Peyer's patch (tissue), 4 donors: ENCODE measurements around the gene TEX26. TPM values are rescaled to one million over a fixed set of nuclear protein-coding genes. Genes with fewer than 3 reads are reported as not detected.

Experiments
- DNase-seq, 3 donors: peaks; one replicate each; pipeline ENCODE4 v3.0.0-alpha.2; 2017 to 2019
- H3K27ac ChIP-seq, 4 donors: fragments of 200-600 bp; sonication (generic); one replicate each; pipeline ENCODE4 v1.5.1; 2016 to 2019
- H3K27me3 ChIP-seq, 2 donors: fragments of 200-600 bp; sonication (generic); one replicate each; pipeline ENCODE4 v1.5.1; 2019
- H3K36me3 ChIP-seq, 3 donors: fragments of 200-600 bp; sonication (generic); one replicate each; pipeline ENCODE4 v1.5.1; 2016 to 2019
- H3K4me1 ChIP-seq, 4 donors: fragments of 200-600 bp; sonication (generic); one replicate each; pipeline ENCODE4 v1.5.1; 2016 to 2019
- H3K4me3 ChIP-seq, 4 donors: fragments of 200-600 bp; sonication (generic); 1 replicate in 3 of 4; 2 replicates in 1 of 4; pipeline ENCODE4 v1.5.1; 2016 to 2019; ENCODE audit warnings: mild to moderate bottlenecking in 1 of 4
- H3K9me3 ChIP-seq, 4 donors: fragments of 200-600 bp; sonication (generic); one replicate each; pipeline ENCODE4 v1.5.1; 2016 to 2019; ENCODE audit warnings: mild to moderate bottlenecking in 1 of 4
- POLR2A ChIP-seq, 2 donors: fragments of 450-650 bp; IDR thresholded peaks; one replicate each; pipeline ENCODE4 v1.5.1; 2017; ENCODE audit warnings: antibody characterized with exemption in 2 of 2, mild to moderate bottlenecking in 2 of 2, moderate library complexity in 2 of 2
- total RNA-seq, 4 donors: library from RNA; depleted of rRNA; stranded (reverse); fragments of >200 nt; gene quantifications; one replicate each; pipeline ENCODE4 v1.1.0, GENCODE V29; 2016
- TF ChIP-seq, protein P1 (sequence below), 6 experiments: fragments of 450-650 bp in 4 of 6; fragments of 200-600 bp in 2 of 6; sonication (generic) in 1 of 6; IDR thresholded peaks; one replicate each; pipeline ENCODE4 v1.5.1; 2017 to 2019; ENCODE audit warnings: antibody characterized with exemption in 6 of 6, mild to moderate bottlenecking in 3 of 6, moderate library complexity in 1 of 6

Gene TEX26
- total RNA-seq, 4 donors from 2014 or later = not detected

DNA sequence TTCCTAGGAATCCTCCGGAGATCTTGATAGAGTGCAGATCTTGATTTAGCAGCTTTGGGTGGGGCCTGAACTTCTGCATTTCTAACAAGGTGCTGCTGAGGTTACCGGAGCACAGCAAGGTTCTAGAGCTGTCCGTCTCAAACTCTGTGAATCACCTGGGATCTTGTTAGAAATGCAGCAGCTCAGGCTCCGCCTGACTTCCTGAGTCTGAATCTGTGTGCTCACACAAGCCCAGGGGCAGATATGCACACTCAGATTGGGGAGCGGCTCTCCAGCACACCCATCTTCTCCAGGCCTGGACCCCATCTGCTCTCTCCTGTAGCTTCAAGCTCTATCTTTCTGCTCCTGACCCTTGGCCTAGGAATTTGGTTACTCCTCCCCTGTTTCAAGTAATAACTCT lies 3.5 kb upstream of the TEX26 start:
- Histone ChIP-seq H3K4me3 (no peak overlapping the region), H3K9me3 (no peaks in the 10 kb centered on the region), H3K36me3 (no peaks in the 10 kb centered on the region), H3K27ac (no peak overlapping the region), H3K27me3 (no peaks in the 10 kb centered on the region), H3K4me1 (no peaks in the 10 kb centered on the region)
- no peak for DNase-seq
- TF ChIP-seq, protein P1, sequence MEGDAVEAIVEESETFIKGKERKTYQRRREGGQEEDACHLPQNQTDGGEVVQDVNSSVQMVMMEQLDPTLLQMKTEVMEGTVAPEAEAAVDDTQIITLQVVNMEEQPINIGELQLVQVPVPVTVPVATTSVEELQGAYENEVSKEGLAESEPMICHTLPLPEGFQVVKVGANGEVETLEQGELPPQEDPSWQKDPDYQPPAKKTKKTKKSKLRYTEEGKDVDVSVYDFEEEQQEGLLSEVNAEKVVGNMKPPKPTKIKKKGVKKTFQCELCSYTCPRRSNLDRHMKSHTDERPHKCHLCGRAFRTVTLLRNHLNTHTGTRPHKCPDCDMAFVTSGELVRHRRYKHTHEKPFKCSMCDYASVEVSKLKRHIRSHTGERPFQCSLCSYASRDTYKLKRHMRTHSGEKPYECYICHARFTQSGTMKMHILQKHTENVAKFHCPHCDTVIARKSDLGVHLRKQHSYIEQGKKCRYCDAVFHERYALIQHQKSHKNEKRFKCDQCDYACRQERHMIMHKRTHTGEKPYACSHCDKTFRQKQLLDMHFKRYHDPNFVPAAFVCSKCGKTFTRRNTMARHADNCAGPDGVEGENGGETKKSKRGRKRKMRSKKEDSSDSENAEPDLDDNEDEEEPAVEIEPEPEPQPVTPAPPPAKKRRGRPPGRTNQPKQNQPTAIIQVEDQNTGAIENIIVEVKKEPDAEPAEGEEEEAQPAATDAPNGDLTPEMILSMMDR (IDR thresholded peaks at IDR 0.05) = no peak
- TF ChIP-seq POLR2A (IDR thresholded peaks at IDR 0.05) = no peak

DNA sequence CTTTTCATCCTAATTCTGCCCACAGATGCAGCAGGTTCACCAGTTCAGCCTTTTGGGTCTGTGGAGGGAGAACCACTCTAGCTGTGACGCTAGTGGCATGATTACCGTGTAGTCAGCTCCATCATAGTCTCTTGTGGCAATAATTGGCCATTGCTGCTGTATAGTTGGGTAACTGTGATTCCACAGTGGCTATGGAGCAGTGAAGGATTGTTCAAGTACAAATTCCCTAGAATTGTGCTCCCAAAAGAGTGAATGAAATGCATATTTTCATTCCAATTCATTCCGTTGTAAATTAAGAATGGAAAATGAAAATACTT lies 856 bp downstream of the TEX26 start:
- H3K4me3 ChIP-seq = no peak overlapping the region
- no peaks in the 10 kb centered on the region for H3K27me3 ChIP-seq
- no peaks in the 10 kb centered on the region for H3K4me1 ChIP-seq
- no peak for TF ChIP-seq POLR2A (IDR thresholded peaks at IDR 0.05)
- TF ChIP-seq, protein P1 (IDR thresholded peaks at IDR 0.05) = no peak
- no peak overlapping the region for H3K27ac ChIP-seq
- no peaks in the 10 kb centered on the region for H3K36me3 ChIP-seq
- no peaks in the 10 kb centered on the region for H3K9me3 ChIP-seq
- no peak for DNase-seq

DNA sequence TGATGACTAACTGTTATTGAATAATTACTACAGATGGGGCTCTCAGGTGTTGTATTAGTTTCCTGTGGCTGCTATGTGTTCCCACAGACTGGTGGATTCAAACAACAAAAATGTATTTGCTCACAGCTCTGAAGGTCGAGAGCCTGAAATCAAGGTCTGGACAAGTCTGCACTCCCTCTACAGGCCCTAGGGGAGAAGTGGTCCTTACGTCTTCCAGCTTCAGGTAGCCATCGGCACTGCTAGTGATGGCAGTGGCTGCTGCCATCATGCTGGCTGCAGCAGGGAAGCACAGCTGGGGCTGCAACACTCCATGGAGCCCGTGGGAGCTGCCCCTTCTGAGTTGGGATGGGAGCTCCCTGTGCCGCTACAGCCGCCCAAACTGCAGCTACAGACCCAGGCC lies 1.9 kb downstream of the TEX26 start:
- Histone ChIP-seq H3K4me3 (no peak overlapping the region), H3K36me3 (no peaks in the 10 kb centered on the region), H3K27ac (no peak overlapping the region), H3K4me1 (no peaks in the 10 kb centered on the region), H3K27me3 (no peaks in the 10 kb centered on the region), H3K9me3 (no peaks in the 10 kb centered on the region)
- TF ChIP-seq POLR2A (IDR thresholded peaks at IDR 0.05) = no peak
- TF ChIP-seq, protein P1 (IDR thresholded peaks at IDR 0.05) = no peak
- no peak for DNase-seq

GRCh38 chr13:30934803-30935202 lies 2.3 kb downstream of the TEX26 start:
- no peaks in the 10 kb centered on the region for H3K4me1 ChIP-seq
- H3K36me3 ChIP-seq = no peaks in the 10 kb centered on the region
- H3K4me3 ChIP-seq = no peak overlapping the region
- H3K27me3 ChIP-seq = no peaks in the 10 kb centered on the region
- no peak for DNase-seq
- TF ChIP-seq, protein P1 (IDR thresholded peaks at IDR 0.05) = no peak
- TF ChIP-seq POLR2A (IDR thresholded peaks at IDR 0.05) = no peak
- H3K9me3 ChIP-seq = no peaks in the 10 kb centered on the region
- H3K27ac ChIP-seq = no peak overlapping the region

GRCh38 chr13:30936971-30937370 lies 4.5 kb downstream of the TEX26 start:
- Histone ChIP-seq H3K27ac (no peak overlapping the region), H3K9me3 (no peaks in the 10 kb centered on the region), H3K4me3 (no peak overlapping the region), H3K4me1 (no peaks in the 10 kb centered on the region), H3K27me3 (no peaks in the 10 kb centered on the region), H3K36me3 (no peaks in the 10 kb centered on the region)
- DNase-seq = no peak
- TF ChIP-seq, protein P1 (IDR thresholded peaks at IDR 0.05) = no peak
- no peak for TF ChIP-seq POLR2A (IDR thresholded peaks at IDR 0.05)

DNA sequence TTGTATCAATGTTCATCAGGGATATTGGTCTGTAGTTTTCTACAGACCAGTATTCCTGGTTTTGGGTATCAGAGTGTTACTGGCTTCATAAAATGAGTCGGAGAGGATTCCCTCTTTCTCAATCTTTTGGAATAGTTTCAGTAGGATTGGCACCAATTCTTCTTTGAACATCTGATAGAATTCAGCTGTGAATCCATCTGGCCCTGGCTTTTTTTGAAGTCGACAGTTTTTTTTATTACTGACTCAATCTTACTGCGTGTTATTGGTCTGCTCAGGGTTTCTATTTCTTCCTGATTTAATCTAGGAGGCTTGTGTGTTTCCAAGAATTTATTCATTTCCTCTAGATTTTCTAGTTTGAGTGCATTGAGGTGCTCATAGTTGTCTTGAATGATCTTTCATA lies 11.4 kb downstream of the TEX26 start:
- Histone ChIP-seq H3K27me3 (no peaks in the 10 kb centered on the region), H3K4me3 (no peak overlapping the region), H3K36me3 (no peaks in the 10 kb centered on the region), H3K4me1 (no peaks in the 10 kb centered on the region), H3K9me3 (no peaks in the 10 kb centered on the region), H3K27ac (no peak overlapping the region)
- no peak for DNase-seq
- TF ChIP-seq, protein P1 (IDR thresholded peaks at IDR 0.05) = no peak
- TF ChIP-seq POLR2A (IDR thresholded peaks at IDR 0.05) = no peak
